Activated effector memory CD4-positive, alpha-beta T cell treated with Interleukin-2 at 50 U/mL for 16 hours (primary cell): Measurements from ENCODE around the gene PCDHB10.
"Not testable (repeated sequence)": the region's sequence is repeated elsewhere in the genome, so short reads cannot be mapped to it uniquely, and the experiment has no call there.

Experiments used
- DNase-seq: peaks from one replicate; pipeline ENCODE4 v3.0.0-alpha.2; 2020

PCDHB10 gene

DNA sequence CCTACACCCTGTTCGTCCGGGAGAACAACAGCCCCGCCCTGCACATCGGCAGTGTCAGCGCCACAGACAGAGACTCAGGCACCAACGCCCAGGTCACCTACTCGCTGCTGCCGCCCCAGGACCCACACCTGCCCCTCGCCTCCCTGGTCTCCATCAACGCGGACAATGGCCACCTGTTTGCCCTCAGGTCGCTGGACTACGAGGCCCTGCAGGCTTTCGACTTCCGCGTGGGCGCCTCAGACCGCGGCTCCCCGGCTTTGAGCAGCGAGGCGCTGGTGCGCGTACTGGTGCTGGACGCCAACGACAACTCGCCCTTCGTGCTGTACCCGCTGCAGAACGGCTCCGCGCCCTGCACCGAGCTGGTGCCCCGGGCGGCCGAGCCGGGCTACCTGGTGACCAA lies 3.5 kb upstream of the PCDHB10 start:
- not testable (repeated sequence) for DNase-seq

DNA sequence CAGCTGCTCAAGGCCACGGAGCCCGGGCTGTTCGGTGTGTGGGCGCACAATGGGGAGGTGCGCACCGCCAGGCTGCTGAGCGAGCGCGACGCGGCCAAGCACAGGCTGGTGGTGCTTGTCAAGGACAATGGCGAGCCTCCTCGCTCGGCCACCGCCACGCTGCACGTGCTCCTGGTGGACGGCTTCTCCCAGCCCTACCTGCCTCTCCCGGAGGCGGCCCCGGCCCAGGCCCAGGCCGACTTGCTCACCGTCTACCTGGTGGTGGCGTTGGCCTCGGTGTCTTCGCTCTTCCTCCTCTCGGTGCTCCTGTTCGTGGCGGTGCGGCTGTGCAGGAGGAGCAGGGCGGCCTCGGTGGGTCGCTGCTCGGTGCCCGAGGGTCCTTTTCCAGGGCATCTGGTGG lies 3.0 kb upstream of the PCDHB10 start:
- DNase-seq: not testable (repeated sequence)

DNA sequence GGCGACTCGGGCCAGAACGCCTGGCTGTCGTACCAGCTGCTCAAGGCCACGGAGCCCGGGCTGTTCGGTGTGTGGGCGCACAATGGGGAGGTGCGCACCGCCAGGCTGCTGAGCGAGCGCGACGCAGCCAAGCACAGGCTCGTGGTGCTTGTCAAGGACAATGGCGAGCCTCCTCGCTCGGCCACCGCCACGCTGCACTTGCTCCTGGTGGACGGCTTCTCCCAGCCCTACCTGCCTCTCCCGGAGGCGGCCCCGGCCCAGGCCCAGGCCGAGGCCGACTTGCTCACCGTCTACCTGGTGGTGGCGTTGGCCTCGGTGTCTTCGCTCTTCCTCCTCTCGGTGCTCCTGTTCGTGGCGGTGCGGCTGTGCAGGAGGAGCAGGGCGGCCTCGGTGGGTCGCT lies 2.2 kb downstream of the PCDHB10 start:
- not testable (repeated sequence) for DNase-seq

DNA sequence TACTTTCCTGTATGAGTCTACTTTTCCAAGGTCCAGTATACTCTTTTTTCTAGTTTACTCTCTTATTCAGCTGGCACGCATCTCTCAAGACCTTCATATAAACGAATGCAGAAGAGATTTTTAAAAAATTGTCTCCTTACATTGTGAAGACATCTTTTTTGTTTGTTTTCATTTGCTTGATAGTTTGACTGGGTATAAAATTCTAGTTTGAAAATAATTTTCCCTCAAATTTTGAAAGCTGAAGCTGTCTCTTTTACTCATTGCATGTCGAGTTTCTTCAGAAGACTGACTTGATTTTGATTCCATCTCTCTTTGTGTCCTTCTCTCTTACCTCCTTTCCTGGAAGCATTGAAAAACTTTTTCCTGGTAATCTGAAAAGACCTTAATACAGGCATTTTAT lies 4.2 kb downstream of the PCDHB10 start:
- no peak for DNase-seq

DNA sequence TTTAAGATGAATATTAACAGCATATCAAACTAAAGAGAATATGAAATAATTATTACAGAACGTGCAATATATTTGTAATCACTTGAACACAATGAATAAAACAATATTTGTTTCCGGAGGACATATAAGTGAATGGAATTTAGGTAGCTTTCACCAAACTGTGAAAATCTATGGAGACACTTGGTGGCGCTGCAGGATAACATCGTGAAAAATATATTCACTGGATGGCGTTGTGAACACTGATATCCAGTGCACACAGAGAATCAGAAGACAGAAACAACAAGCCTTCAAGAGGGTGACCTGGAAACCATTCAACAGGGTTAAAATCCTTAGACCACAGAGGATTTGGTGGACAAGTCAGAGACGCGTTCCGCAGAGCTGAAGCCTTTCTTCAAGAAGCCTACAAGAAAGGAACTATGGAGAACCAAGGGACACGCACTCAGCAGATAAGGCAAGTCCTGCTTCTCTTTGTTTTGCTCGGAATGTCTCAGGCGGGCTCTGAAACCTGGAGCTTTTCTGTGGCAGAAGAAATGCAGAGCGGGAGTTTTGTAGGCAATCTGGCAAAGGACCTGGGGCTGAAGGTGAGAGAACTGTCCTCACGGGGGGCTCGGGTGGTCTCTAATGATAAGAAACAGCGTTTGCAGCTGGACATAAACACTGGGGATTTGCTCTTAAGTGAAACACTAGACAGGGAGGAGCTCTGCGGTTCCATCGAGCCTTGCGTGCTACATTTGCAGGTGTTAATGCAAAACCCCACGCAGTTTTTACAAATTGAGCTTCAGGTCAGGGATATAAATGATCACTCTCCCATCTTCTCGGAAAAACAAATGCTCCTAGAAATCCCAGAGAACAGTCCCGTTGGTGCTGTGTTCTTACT lies 7.4 kb downstream of the PCDHB10 start, which contains the start of gene PCDHB11:
PCDHB11 (plus strand) TSS at position 269 of the 877 bp plus-strand sequence; CDS start at position 417, 148 bp downstream.
- no peak for DNase-seq

DNA sequence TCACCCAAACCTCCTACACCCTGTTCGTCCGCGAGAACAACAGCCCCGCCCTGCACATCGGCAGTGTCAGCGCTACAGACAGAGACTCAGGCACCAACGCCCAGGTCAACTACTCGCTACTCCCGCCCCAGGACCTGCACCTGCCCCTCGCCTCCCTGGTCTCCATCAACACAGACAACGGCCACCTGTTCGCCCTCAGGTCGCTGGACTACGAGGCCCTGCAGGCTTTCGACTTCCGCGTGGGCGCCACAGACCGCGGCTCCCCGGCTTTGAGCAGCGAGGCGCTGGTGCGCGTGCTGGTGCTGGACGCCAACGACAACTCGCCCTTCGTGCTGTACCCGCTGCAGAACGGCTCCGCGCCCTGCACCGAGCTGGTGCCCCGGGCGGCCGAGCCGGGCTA lies 9.0 kb downstream of the PCDHB10 start:
- not testable (repeated sequence) for DNase-seq

DNA sequence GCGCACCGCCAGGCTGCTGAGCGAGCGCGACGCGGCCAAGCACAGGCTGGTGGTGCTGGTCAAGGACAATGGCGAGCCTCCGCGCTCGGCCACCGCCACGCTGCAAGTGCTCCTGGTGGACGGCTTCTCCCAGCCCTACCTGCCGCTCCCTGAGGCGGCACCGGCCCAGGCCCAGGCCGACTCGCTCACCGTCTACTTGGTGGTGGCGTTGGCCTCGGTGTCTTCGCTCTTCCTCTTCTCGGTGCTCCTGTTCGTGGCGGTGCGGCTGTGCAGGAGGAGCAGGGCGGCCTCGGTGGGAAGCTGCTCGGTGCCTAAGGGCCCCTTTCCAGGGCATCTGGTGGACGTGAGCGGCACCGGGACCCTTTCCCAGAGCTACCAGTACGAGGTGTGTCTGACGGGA lies 9.5 kb downstream of the PCDHB10 start:
- DNase-seq: not testable (repeated sequence)

DNA sequence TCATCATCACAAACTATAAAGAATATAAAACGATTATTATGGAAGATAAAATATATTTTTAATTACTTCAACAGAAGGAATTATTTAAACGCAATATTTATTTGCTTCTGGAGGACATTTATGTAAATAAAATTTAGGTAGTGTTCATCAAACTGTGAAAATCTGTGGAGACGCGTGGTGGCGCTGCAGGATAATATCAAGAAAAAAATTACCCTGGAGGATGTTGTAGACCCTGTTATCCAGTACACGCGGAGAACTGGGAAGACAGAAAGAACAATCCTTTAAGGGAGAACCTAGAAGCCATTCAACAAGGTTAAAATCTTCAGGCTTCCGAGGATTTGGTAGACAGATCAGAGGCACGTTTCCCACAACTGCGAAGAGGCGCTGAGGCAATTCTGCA lies 16.3 kb downstream of the PCDHB10 start, which contains the start of gene PCDHB12:
PCDHB12 (plus strand) TSS at position 242 of the 400 bp plus-strand sequence. CDS start 189 bp downstream, outside the sequence.
- no peak for DNase-seq

DNA sequence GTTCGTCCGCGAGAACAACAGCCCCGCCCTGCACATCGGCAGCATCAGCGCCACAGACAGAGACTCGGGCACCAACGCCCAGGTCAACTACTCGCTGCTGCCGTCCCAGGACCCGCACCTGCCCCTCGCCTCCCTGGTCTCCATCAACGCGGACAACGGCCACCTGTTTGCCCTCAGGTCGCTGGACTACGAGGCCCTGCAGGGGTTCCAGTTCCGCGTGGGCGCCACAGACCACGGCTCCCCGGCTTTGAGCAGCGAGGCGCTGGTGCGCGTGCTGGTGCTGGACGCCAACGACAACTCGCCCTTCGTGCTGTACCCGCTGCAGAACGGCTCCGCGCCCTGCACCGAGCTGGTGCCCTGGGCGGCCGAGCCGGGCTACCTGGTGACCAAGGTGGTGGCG lies 18.1 kb downstream of the PCDHB10 start:
- not testable (repeated sequence) for DNase-seq

DNA sequence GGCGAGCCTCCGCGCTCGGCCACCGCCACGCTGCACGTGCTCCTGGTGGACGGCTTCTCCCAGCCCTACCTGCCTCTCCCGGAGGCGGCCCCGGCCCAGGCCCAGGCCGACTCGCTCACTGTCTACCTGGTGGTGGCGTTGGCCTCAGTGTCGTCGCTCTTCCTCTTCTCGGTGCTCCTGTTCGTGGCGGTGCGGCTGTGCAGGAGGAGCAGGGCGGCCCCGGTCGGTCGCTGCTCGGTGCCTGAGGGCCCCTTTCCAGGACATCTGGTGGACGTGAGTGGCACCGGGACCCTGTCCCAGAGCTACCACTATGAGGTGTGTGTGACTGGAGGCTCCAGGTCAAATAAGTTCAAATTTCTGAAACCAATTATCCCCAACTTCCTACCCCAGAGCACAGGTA lies 18.7 kb downstream of the PCDHB10 start:
- not testable (repeated sequence) for DNase-seq

DNA sequence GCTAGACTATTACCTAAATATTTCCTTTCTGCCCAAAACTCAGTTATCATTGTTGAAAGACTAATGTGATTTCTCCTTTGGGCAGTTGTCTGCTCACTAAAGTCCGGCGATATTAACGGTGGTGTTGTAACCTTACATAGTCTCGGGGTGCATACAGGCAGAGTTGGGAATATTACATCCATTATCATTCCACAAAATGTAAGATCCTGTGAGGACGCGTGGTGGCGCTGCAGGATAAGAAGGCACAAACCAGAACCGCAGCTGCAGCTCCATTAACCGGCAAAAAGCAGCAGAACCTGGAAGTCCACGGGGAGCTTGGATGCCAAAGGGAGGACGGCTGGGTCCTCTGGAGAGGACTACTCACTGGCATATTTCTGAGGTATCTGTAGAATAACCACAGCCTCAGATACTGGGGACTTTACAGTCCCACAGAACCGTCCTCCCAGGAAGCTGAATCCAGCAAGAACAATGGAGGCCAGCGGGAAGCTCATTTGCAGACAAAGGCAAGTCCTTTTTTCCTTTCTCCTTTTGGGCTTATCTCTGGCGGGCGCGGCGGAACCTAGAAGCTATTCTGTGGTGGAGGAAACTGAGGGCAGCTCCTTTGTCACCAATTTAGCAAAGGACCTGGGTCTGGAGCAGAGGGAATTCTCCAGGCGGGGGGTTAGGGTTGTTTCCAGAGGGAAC lies 21.6 kb downstream of the PCDHB10 start, which contains the start of gene PCDHB13:
PCDHB13 (plus strand) TSS at position 264 of the 684 bp plus-strand sequence; CDS start at position 469, 205 bp downstream.
- DNase-seq: not testable (repeated sequence)

DNA sequence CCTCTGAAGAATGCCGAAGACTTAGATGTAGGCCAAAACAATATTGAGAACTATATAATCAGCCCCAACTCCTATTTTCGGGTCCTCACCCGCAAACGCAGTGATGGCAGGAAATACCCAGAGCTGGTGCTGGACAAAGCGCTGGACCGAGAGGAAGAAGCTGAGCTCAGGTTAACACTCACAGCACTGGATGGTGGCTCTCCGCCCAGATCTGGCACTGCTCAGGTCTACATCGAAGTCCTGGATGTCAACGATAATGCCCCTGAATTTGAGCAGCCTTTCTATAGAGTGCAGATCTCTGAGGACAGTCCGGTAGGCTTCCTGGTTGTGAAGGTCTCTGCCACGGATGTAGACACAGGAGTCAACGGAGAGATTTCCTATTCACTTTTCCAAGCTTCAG lies 22.4 kb downstream of the PCDHB10 start:
- DNase-seq: not testable (repeated sequence)

DNA sequence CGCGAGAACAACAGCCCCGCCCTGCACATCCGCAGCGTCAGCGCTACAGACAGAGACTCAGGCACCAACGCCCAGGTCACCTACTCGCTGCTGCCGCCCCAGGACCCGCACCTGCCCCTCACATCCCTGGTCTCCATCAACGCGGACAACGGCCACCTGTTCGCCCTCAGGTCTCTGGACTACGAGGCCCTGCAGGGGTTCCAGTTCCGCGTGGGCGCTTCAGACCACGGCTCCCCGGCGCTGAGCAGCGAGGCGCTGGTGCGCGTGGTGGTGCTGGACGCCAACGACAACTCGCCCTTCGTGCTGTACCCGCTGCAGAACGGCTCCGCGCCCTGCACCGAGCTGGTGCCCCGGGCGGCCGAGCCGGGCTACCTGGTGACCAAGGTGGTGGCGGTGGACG lies 23.4 kb downstream of the PCDHB10 start:
- DNase-seq: not testable (repeated sequence)

DNA sequence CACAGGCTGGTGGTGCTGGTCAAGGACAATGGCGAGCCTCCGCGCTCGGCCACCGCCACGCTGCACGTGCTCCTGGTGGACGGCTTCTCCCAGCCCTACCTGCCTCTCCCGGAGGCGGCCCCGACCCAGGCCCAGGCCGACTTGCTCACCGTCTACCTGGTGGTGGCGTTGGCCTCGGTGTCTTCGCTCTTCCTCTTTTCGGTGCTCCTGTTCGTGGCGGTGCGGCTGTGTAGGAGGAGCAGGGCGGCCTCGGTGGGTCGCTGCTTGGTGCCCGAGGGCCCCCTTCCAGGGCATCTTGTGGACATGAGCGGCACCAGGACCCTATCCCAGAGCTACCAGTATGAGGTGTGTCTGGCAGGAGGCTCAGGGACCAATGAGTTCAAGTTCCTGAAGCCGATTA lies 23.9 kb downstream of the PCDHB10 start:
- DNase-seq: not testable (repeated sequence)

DNA sequence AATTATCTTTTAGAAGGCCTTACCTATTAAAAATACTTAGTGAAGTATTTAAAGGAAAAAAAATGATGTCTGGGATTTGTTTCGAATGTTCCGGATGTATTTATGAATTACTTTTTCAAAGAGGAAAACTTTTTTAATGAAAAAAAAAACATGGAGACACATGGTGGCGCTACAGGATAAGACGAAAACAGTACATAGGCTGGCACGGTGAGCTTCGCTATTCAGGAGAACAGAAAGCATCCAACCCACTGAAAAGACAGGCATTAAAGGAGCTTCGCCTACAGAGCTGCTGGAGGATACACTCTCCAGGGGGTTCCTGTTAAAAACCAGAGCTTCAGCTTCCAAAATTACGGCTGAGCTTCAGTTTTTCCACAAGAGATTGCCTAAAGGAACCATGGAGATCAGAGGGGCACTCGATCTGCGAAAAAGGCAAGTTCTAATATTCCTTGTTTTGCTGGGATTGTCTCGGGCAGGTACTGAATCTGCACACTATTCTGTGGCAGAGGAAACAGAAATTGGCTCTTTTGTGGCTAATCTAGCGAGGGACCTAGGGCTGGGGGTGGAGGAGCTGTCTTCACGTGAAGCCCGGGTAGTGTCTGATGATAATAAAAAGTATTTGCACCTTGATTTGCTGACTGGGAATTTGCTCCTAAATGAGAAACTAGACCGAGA lies 31.1 kb downstream of the PCDHB10 start, which contains the start of gene PCDHB14:
PCDHB14 (plus strand) TSS at position 232 of the 672 bp plus-strand sequence; CDS start at position 395, 163 bp downstream.
- no peak for DNase-seq

DNA sequence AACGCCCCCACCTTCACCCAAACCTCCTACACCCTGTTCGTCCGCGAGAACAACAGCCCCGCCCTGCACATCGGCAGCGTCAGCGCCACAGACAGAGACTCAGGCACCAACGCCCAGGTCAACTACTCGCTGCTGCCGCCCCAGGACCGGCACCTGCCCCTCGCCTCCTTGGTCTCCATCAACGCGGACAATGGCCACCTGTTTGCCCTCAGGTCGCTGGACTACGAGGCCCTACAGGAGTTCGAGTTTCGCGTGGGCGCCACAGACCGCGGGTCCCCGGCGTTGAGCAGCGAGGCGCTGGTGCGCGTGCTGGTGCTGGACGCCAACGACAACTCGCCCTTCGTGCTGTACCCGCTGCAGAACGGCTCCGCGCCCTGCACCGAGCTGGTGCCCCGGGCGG lies 32.7 kb downstream of the PCDHB10 start:
- not testable (repeated sequence) for DNase-seq

DNA sequence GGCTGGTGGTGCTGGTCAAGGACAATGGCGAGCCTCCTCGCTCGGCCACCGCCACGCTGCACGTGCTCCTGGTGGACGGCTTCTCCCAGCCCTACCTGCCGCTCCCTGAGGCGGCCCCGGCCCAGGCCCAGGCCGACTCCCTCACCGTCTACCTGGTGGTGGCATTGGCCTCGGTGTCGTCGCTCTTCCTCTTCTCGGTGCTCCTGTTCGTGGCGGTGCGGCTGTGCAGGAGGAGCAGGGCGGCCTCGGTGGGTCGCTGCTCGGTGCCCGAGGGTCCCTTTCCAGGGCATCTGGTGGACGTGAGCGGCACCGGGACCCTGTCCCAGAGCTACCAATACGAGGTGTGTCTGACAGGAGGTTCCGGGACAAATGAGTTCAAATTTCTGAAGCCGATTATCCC lies 33.3 kb downstream of the PCDHB10 start:
- not testable (repeated sequence) for DNase-seq

DNA sequence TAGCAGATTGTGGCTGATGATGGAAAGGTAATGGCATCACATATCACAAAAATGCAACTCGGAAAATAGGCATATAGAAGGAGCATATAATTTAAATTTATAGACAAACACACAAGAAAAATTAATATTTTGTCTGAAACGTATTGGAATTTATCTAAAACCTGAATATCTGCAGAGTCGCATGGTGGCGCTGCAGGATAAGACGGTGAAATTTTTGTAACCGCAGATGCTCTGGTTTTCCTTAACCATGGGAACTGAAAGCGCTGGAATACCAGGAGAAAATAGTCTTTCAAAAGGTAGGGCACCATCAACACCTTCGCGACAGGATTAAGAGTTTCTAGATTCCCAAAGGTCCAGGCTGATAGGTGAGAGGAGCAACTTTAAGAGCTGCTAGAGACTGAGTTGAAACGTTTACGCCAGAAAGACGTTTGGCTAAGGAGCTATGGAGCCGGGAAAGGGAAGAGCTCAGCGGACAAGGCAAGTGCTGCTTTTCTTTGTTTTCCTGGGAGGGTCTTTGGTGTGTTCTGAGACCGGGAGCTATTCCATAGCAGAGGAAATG lies 42.0 kb downstream of the PCDHB10 start:
- no peak for DNase-seq

DNA sequence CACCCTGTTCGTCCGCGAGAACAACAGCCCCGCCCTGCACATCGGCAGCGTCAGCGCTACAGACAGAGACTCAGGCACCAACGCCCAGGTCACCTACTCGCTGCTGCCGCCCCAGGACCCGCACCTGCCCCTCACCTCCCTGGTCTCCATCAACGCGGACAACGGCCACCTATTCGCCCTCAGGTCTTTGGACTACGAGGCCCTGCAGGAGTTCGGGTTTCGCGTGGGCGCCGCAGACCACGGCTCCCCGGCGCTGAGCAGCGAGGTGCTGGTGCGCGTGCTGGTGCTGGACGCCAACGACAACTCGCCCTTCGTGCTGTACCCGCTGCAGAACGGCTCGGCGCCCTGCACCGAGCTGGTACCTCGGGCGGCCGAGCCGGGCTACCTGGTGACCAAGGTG lies 43.8 kb downstream of the PCDHB10 start:
- DNase-seq: not testable (repeated sequence)

DNA sequence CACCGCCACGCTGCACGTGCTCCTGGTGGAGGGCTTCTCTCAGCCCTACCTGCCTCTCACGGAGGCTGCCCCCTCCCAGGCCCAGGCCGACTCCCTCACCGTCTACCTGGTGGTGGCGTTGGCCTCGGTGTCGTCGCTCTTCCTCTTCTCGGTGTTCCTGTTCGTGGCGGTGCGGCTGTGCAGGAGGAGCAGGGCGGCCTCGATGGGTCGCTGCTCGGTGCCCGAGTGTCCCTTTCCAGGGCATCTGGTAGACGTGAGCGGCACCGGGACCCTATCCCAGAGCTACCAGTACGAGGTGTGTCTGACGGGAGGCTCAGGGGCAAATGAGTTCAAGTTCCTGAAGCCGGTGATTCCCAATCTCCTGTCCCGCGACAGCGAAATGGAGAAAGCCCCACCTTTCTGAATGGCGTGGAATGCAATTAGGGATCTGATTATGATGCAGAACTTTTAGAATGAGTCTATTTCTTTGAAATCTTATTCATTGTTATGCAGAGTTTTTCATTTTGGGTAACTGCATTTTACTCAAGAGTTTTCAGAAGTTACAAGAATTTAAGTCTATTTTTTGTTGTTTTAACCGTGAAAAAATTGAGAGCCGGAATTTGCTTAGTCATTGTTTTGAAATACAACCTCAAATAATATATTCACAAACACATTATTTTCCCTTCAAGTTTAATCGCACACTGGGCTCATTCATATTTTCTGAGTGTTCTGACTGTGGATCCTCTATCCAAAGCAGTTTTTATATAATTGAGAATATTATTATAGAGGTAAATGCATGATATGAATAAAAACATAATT lies 44.6 kb downstream of the PCDHB10 start:
- DNase-seq: no peak

DNA sequence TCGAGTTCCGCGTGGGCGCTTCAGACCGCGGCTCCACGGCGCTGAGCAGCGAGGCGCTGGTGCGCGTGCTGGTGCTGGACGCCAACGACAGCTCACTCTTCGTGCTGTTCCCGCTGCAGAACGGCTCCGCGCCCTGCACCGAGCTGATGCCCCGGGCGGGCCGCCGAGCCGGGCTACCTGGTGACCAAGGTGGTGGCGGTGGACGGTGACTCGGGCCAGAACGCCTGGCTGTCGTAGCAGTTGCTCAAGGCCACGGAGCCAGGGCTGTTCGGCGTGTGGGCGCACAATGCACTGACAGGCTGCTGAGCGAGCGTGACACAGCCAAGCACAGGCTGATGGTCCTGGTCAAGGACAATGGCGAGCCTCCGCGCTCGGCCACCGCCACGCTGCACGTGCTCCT lies 49.3 kb downstream of the PCDHB10 start:
- no peak for DNase-seq
